HG03066 (cell line): Measurements from ENCODE around the gene TBATA.

Source experiments
- ATAC-seq: cut with Tn5 transposase; IDR thresholded peaks from one replicate; pipeline ENCODE4 v1.9.1; 2021; ENCODE audit warnings: low read depth; ENCODE audit not compliant: unreplicated experiment

TBATA gene

DNA sequence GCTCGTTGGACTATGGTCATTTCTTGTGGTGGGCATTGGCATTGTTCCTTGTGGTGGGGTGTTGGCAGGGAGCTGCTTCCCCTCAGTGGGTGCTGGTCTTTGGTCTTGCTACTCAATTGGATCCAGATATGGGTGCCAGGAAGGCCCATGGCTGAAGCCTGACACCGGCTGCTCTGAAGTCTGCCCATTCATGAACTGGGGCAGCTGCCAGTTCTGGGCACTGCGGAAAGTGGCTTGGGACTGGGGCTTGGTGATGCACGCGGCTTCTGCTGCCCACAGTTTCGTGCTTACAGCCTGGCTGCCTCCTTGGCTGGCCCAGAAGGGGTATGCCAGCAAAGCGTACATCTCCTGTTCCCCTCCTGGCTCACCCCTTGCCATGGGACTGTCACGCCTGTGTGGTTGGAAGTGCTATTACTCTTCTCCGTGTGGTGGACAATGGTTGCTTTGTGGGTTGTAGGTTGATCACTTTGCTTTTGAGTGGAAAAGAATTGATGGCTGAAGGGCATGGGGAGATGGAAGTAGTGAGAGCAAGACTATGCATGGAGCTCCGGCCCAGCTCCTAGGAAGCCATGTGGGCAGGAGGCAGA lies 58.2 kb downstream of the TBATA start:
- no peak for ATAC-seq

- no peak for ATAC-seq
Measured at GRCh38 chr10:70723771-70724170, 61.4 kb downstream of the TBATA start.

GRCh38 chr10:70722820-70723424 lies 62.3 kb downstream of the TBATA start:
- ATAC-seq = no peak
